Measurements from ENCODE around the gene MPP4. TPM values are rescaled to one million over a fixed set of nuclear protein-coding genes. Genes with fewer than 3 reads are reported as not detected.

MPP4 gene
- total RNA-seq, 1 experiment from 2014 or later, result 0.16 TPM

DNA sequence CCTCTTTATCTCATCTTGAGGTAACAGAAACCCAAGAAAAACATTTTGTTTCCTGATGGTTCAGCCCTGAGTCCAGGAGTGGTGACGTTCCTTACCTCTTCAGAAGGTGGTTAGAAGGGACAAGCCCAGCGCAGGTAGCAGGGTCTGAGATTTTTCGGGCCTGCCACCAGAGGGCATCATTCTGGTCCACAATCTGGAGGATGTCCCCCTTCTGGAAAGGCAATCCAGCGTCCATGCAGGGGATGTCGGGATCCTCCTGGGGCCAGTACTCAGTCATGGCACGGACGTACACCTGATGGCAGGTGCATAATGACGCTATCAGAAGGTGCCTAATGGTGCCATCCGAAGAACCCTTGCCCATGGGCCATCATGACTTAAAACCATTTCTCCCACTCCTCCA lies 17.7 kb downstream of the MPP4 start:
- Mint-ChIP-seq H3K27ac (ENCODE audit: unreplicated experiment) (no peak overlapping the region), H3K4me3 (ENCODE audit: unreplicated experiment) (no peak overlapping the region), H3K36me3 (ENCODE audit: insufficient read depth, unreplicated experiment) (no peaks in the 10 kb centered on the region), H3K4me1 (ENCODE audit: low read depth, unreplicated experiment) (no peaks in the 10 kb centered on the region), H3K27me3 (ENCODE audit: insufficient read depth, unreplicated experiment) (peaks cover 3% of the 10 kb centered on the region), H3K9me3 (ENCODE audit: unreplicated experiment) (no peaks in the 10 kb centered on the region)
- no peak overlapping the region for H3K4me3 ChIP-seq (ENCODE audit: low read depth, low read length)
- no TSS peak for BruUV-seq (replicated peaks)
- H3K36me3 ChIP-seq (ENCODE audit: control insufficient read depth, insufficient read depth, low read length), result no peaks in the 10 kb centered on the region
- H3K27me3 ChIP-seq (replicated peaks; ENCODE audit: control insufficient read depth, insufficient read depth, low read length), result no peaks in the 10 kb centered on the region
- TF ChIP-seq, protein P1, sequence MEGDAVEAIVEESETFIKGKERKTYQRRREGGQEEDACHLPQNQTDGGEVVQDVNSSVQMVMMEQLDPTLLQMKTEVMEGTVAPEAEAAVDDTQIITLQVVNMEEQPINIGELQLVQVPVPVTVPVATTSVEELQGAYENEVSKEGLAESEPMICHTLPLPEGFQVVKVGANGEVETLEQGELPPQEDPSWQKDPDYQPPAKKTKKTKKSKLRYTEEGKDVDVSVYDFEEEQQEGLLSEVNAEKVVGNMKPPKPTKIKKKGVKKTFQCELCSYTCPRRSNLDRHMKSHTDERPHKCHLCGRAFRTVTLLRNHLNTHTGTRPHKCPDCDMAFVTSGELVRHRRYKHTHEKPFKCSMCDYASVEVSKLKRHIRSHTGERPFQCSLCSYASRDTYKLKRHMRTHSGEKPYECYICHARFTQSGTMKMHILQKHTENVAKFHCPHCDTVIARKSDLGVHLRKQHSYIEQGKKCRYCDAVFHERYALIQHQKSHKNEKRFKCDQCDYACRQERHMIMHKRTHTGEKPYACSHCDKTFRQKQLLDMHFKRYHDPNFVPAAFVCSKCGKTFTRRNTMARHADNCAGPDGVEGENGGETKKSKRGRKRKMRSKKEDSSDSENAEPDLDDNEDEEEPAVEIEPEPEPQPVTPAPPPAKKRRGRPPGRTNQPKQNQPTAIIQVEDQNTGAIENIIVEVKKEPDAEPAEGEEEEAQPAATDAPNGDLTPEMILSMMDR (IDR thresholded peaks at IDR 0.05; ENCODE audit: insufficient read depth in 1 of 2, low read depth in 1 of 2, low read length in 1 of 2, severe bottlenecking in 1 of 2, unreplicated experiment in 1 of 2), result peak; percentile 54 to 66
- ChIA-PET POLR2A (no interaction called here), CTCF (no interaction called here)
- DNase-seq, result peak; percentile 56 to 61
- H3K4me1 ChIP-seq, result no peaks in the 10 kb centered on the region
- no peaks in the 10 kb centered on the region for H3K9me3 ChIP-seq
- intact Hi-C loops (cut with micrococcal nuclease; ENCODE audit: unreplicated experiment), result loop anchor here (2.0 kb wide), 1 partner anchor 34 kb away; no protein-coding TSS in a partner anchor

DNA sequence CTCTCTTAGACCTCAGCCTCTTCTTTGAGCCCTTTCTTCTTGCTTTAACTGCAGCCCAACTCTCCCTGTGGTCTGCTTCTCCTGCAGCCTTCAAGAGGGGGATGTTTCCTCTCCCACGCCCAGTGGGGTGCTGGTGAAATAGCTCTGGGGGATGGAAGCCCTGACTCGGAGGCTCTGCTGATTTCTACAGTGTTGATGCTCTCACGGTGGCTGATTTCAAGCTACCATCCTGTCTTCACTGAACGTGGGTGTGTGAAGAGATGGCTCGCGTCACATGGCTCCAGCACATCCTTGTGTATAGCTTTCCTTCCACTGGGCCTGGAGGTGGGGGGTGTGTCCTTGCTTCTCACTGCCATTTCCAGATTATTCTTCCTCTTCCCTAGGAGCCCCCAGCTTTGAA lies 20.0 kb downstream of the MPP4 start:
- Mint-ChIP-seq H3K27ac (ENCODE audit: unreplicated experiment) (no peak overlapping the region), H3K9me3 (ENCODE audit: unreplicated experiment) (no peaks in the 10 kb centered on the region), H3K36me3 (ENCODE audit: insufficient read depth, unreplicated experiment) (no peaks in the 10 kb centered on the region), H3K27me3 (ENCODE audit: insufficient read depth, unreplicated experiment) (peaks cover 6% of the 10 kb centered on the region), H3K4me3 (ENCODE audit: unreplicated experiment) (no peak overlapping the region), H3K4me1 (ENCODE audit: low read depth, unreplicated experiment) (no peaks in the 10 kb centered on the region)
- no peaks in the 10 kb centered on the region for H3K27me3 ChIP-seq (replicated peaks; ENCODE audit: control insufficient read depth, insufficient read depth, low read length)
- no peaks in the 10 kb centered on the region for H3K9me3 ChIP-seq
- no peak overlapping the region for H3K4me3 ChIP-seq (ENCODE audit: low read depth, low read length)
- ChIA-PET POLR2A (no interaction called here), CTCF (no interaction called here)
- DNase-seq, result no peak
- intact Hi-C loops (cut with micrococcal nuclease; ENCODE audit: unreplicated experiment), result no loop called here
- no peaks in the 10 kb centered on the region for H3K4me1 ChIP-seq
- TF ChIP-seq, protein P1 (IDR thresholded peaks at IDR 0.05; ENCODE audit: insufficient read depth in 1 of 2, low read depth in 1 of 2, low read length in 1 of 2, severe bottlenecking in 1 of 2, unreplicated experiment in 1 of 2), result no peak
- BruUV-seq (replicated peaks), result no TSS peak
- H3K36me3 ChIP-seq (ENCODE audit: control insufficient read depth, insufficient read depth, low read length), result no peaks in the 10 kb centered on the region

DNA sequence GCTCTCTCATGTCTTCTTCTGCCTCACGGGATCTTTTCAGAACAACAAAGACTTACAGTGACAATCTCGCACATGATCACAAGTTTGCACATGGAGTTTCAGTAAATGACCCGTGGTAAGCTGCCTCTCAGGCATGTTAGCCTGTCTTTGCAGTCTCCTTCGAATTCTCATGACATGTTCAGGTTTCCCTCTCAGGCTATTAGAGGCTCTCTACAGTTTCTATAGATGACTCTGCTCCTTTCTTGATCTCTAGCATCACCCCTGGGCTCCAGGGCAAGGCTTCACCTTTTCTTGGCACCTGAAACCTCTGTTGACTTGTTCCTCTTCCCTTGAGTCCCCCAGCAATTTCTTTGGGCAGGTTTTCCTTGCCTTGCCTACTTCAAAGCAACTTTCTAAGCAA lies 23.0 kb downstream of the MPP4 start:
- H3K4me3 Mint-ChIP-seq (ENCODE audit: unreplicated experiment), result no peak overlapping the region
- TF ChIP-seq, protein P1 (IDR thresholded peaks at IDR 0.05; ENCODE audit: insufficient read depth in 1 of 2, low read depth in 1 of 2, low read length in 1 of 2, severe bottlenecking in 1 of 2, unreplicated experiment in 1 of 2), result no peak

More for the DNA sequence above, 23.0 kb downstream of the MPP4 start:
- BruUV-seq (replicated peaks), result no TSS peak
- H3K27me3 Mint-ChIP-seq (ENCODE audit: insufficient read depth, unreplicated experiment), result peaks cover 9% of the 10 kb centered on the region
- no peaks in the 10 kb centered on the region for H3K9me3 ChIP-seq
- no peak for DNase-seq
- no peak overlapping the region for H3K27ac Mint-ChIP-seq (ENCODE audit: unreplicated experiment)
- no peak overlapping the region for H3K4me3 ChIP-seq (ENCODE audit: low read depth, low read length)
- no peaks in the 10 kb centered on the region for H3K27me3 ChIP-seq (replicated peaks; ENCODE audit: control insufficient read depth, insufficient read depth, low read length)
- POLR2A ChIA-PET, result no interaction called here
- no peaks in the 10 kb centered on the region for H3K4me1 ChIP-seq
- H3K36me3 Mint-ChIP-seq (ENCODE audit: insufficient read depth, unreplicated experiment), result no peaks in the 10 kb centered on the region
- intact Hi-C loops (cut with micrococcal nuclease; ENCODE audit: unreplicated experiment), result no loop called here
- H3K9me3 Mint-ChIP-seq (ENCODE audit: unreplicated experiment), result no peaks in the 10 kb centered on the region
- no peaks in the 10 kb centered on the region for H3K4me1 Mint-ChIP-seq (ENCODE audit: low read depth, unreplicated experiment)
- H3K36me3 ChIP-seq (ENCODE audit: control insufficient read depth, insufficient read depth, low read length), result no peaks in the 10 kb centered on the region
- CTCF ChIA-PET, result no interaction called here

Data from Caco-2 (cell line).